H1 (cell line): ENCODE data around the gene APOL3.

ENCODE experiments used
- FOSL1 ChIP-seq: IDR thresholded peaks from 2 replicates; pipeline ENCODE4 v1.6.1; 2011; ENCODE audit warnings: mild to moderate bottlenecking, low read depth, low read length, moderate library complexity; ENCODE audit not compliant: insufficient read depth
- NRF1 ChIP-seq: IDR thresholded peaks from 2 replicates; pipeline ENCODE4 v1.6.1; 2011; ENCODE audit warnings: mild to moderate bottlenecking, low read depth, low read length, improper control_type of control experiment
- RAD21 ChIP-seq, 2 experiments: IDR thresholded peaks in 1 of 2; conservative IDR thresholded peaks in 1 of 2; 2 replicates each; pipeline ENCODE4 v1.6.1; 2011; ENCODE audit warnings: low read depth in 2 of 2, low read length in 2 of 2, improper control_type of control experiment in 1 of 2, inconsistent platforms in 1 of 2, mild to moderate bottlenecking in 1 of 2, moderate library complexity in 1 of 2
- SAP30 ChIP-seq: fragments of 300-600 bp; sonication (generic); IDR thresholded peaks from 2 replicates; pipeline ENCODE4 v1.7.1; 2012; ENCODE audit warnings: low read length, moderate library complexity, mild to moderate bottlenecking, inconsistent platforms; ENCODE audit not compliant: insufficient read depth, insufficient replicate concordance
- SP1 ChIP-seq: IDR thresholded peaks from 2 replicates; pipeline ENCODE4 v1.6.1; 2011; ENCODE audit warnings: low read depth, low read length
- TAF1 ChIP-seq: IDR thresholded peaks from 2 replicates; pipeline ENCODE4 v1.6.1; 2011; ENCODE audit warnings: mild to moderate bottlenecking, low read depth, low read length
- TF ChIP-seq, protein P1 (sequence below), 3 experiments: IDR thresholded peaks; 1 replicate in 2 of 3; 2 replicates in 1 of 3; pipeline versions ENCODE4 v1.5.1 to v1.6.1; 2011; ENCODE audit warnings: low read length in 3 of 3, mild to moderate bottlenecking in 3 of 3, inconsistent platforms in 2 of 3, low read depth in 1 of 3, moderate library complexity in 1 of 3; ENCODE audit not compliant: insufficient read depth in 1 of 3; ENCODE audit errors: control extremely low read depth in 1 of 3

GRCh38 chr22:36204001-36204631 lies 43.6 kb upstream of the APOL3 start:
- TF ChIP-seq, protein P1, sequence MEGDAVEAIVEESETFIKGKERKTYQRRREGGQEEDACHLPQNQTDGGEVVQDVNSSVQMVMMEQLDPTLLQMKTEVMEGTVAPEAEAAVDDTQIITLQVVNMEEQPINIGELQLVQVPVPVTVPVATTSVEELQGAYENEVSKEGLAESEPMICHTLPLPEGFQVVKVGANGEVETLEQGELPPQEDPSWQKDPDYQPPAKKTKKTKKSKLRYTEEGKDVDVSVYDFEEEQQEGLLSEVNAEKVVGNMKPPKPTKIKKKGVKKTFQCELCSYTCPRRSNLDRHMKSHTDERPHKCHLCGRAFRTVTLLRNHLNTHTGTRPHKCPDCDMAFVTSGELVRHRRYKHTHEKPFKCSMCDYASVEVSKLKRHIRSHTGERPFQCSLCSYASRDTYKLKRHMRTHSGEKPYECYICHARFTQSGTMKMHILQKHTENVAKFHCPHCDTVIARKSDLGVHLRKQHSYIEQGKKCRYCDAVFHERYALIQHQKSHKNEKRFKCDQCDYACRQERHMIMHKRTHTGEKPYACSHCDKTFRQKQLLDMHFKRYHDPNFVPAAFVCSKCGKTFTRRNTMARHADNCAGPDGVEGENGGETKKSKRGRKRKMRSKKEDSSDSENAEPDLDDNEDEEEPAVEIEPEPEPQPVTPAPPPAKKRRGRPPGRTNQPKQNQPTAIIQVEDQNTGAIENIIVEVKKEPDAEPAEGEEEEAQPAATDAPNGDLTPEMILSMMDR (IDR thresholded peaks at IDR 0.05; ENCODE audit: control extremely low read depth in 1 of 3, insufficient read depth in 1 of 3, low read depth in 1 of 3, low read length in 3 of 3) = no peak
- no peak for TF ChIP-seq SP1
- no peak for TF ChIP-seq TAF1
- no peak for TF ChIP-seq RAD21 (IDR thresholded peaks at IDR 0.05 in 1 of 2, conservative IDR thresholded peaks at IDR 0.05 in 1 of 2; ENCODE audit: low read depth in 2 of 2, low read length in 2 of 2)
- TF ChIP-seq NRF1 = no peak
- no peak for TF ChIP-seq SAP30
- no peak for TF ChIP-seq FOSL1
